ENCODE measurements around the gene EFCAB14. TPM values are rescaled to one million over a fixed set of nuclear protein-coding genes. Genes with fewer than 3 reads are reported as not detected.
"Not testable (repeated sequence)": the region's sequence is repeated elsewhere in the genome, so short reads cannot be mapped to it uniquely, and the experiment has no call there.

EFCAB14 gene
- total RNA-seq, 8 experiments from 2014 or later, result 14.5 to 56.9 (median 31.0) TPM

GRCh38 chr1:46675549-46676314 lies 43.2 kb downstream of the EFCAB14 start:
- Histone ChIP-seq H3K4me1 (replicated peaks in 1 of 2) (peaks cover 0 to 3% of the 10 kb centered on the region in 2 donors), H3K27ac (no peak overlapping the region), H3K4me3 (no peak overlapping the region)
- in situ Hi-C loops (cut with MboI; ENCODE audit: low pct_unique_long_range_greater_than_20kb in 2 of 9, low sequenced_read_pairs in 9 of 9, unreplicated experiment in 9 of 9), result no loop called here
- no peak for ATAC-seq (replicated peaks in 6 of 8)
- WGBS, 10 experiments, result 57 to 100% (median 88%) methylated on average over 1 of the region's 1 CpG; no CpG with 5 or more reads in 3 of the 10 experiments

GRCh38 chr1:46673749-46674182 lies 45.1 kb downstream of the EFCAB14 start:
- 17 to 78% (median 54%) methylated on average over 1 to 3 of the region's 4 CpGs; no CpG with 5 or more reads in 2 of the 10 experiments for WGBS, 10 experiments
- Histone ChIP-seq H3K27ac (no peak overlapping the region), H3K4me1 (replicated peaks in 1 of 2) (peaks cover 0 to 3% of the 10 kb centered on the region in 2 donors), H3K4me3 (no peak overlapping the region)
- ATAC-seq (replicated peaks in 6 of 8), result peak in 7 of 8 experiments; percentile 50 to 99 (median 97)
- in situ Hi-C loops (cut with MboI; ENCODE audit: low pct_unique_long_range_greater_than_20kb in 2 of 9, low sequenced_read_pairs in 9 of 9, unreplicated experiment in 9 of 9), result no loop called here

- no peak for ATAC-seq (replicated peaks in 6 of 8)
- peaks cover 0 to 3% of the 10 kb centered on the region in 2 donors for H3K4me1 ChIP-seq (replicated peaks in 1 of 2)
- in situ Hi-C loops (cut with MboI; ENCODE audit: low pct_unique_long_range_greater_than_20kb in 2 of 9, low sequenced_read_pairs in 9 of 9, unreplicated experiment in 9 of 9), result no loop called here
- no peak overlapping the region for H3K27ac ChIP-seq
- WGBS, 10 experiments, result 8 to 90% (median 49%) methylated on average over 2 to 7 of the region's 8 CpGs; no CpG with 5 or more reads in 2 of the 10 experiments
- H3K4me3 ChIP-seq, result no peak overlapping the region
Observed at GRCh38 chr1:46672696-46673095, 46.2 kb downstream of the EFCAB14 start.

GRCh38 chr1:46671554-46671953 lies 47.4 kb downstream of the EFCAB14 start, which contains the start of gene TEX38:
Gene TEX38, plus strand, starts transcription at chr1:46671854. Its CDS starts 81 bp downstream, at chr1:46671935.
- in situ Hi-C loops (cut with MboI; ENCODE audit: low pct_unique_long_range_greater_than_20kb in 2 of 9, low sequenced_read_pairs in 9 of 9, unreplicated experiment in 9 of 9), result no loop called here
- Histone ChIP-seq H3K27ac (no peak within 1 kb of the TSS), H3K4me3 (no peak within 1 kb of the TSS), H3K4me1 (replicated peaks in 1 of 2) (peaks cover 8 to 11% of the 10 kb centered on the region in 2 donors)
- 71 to 100% (median 90%) methylated on average over 1 to 3 of the region's 3 CpGs; no CpG with 5 or more reads in 4 of the 10 experiments for WGBS, 10 experiments
- ATAC-seq (replicated peaks in 6 of 8), result no peak

- in situ Hi-C loops (cut with MboI; ENCODE audit: low pct_unique_long_range_greater_than_20kb in 2 of 9, low sequenced_read_pairs in 9 of 9, unreplicated experiment in 9 of 9), result no loop called here
- Histone ChIP-seq H3K27ac (no peak overlapping the region), H3K4me1 (replicated peaks in 1 of 2) (peaks cover 9 to 10% of the 10 kb centered on the region in 2 donors), H3K4me3 (no peak overlapping the region)
- WGBS, 10 experiments, result 87 to 100% (median 100%) methylated on average over 1 of the region's 1 CpG; no CpG with 5 or more reads in 3 of the 10 experiments
- ATAC-seq (replicated peaks in 6 of 8), result no peak
Observed at GRCh38 chr1:46670134-46670533, 48.8 kb downstream of the EFCAB14 start.

- peaks cover 9 to 10% of the 10 kb centered on the region in 2 donors for H3K4me1 ChIP-seq (replicated peaks in 1 of 2)
- peak within 1 kb of the TSS; percentile 75 to 99 (median 92) for H3K4me3 ChIP-seq
- peak within 1 kb of the TSS; percentile 33 to 78 for H3K27ac ChIP-seq
- in situ Hi-C loops (cut with MboI; ENCODE audit: low pct_unique_long_range_greater_than_20kb in 2 of 9, low sequenced_read_pairs in 9 of 9, unreplicated experiment in 9 of 9), result no loop called here
- 0 to 57% (median 3%) methylated on average over 2 to 12 of the region's 96 CpGs; no CpG with 5 or more reads in 2 of the 10 experiments for WGBS, 10 experiments
- ATAC-seq (replicated peaks in 6 of 8), result peak; percentile 86 to 93 (median 91)
Observed at GRCh38 chr1:46667782-46668760, 50.8 kb downstream of the EFCAB14 start, which contains the start of gene ATPAF1. Gene ATPAF1, minus strand, starts transcription at chr1:46668364. Its CDS starts 42 bp downstream, at chr1:46668322.

- WGBS, 10 experiments, result 0 to 100% (median 31%) methylated on average over 1 to 2 of the region's 2 CpGs; no CpG with 5 or more reads in 3 of the 10 experiments
- in situ Hi-C loops (cut with MboI; ENCODE audit: low pct_unique_long_range_greater_than_20kb in 2 of 9, low sequenced_read_pairs in 9 of 9, unreplicated experiment in 9 of 9), result no loop called here
- H3K4me3 ChIP-seq, result no peak overlapping the region
- no peak for ATAC-seq (replicated peaks in 6 of 8)
- no peak overlapping the region for H3K27ac ChIP-seq
- H3K4me1 ChIP-seq (replicated peaks in 1 of 2), result peaks cover 9 to 10% of the 10 kb centered on the region in 2 donors
Observed at GRCh38 chr1:46665983-46666382, 52.9 kb downstream of the EFCAB14 start.

GRCh38 chr1:46662919-46663318 lies 56.0 kb downstream of the EFCAB14 start:
- H3K27ac ChIP-seq; ATAC-seq (replicated peaks in 6 of 8); H3K4me3 ChIP-seq; in situ Hi-C loops (cut with MboI; ENCODE audit: low pct_unique_long_range_greater_than_20kb in 2 of 9, low sequenced_read_pairs in 9 of 9, unreplicated experiment in 9 of 9): not testable (repeated sequence)
- H3K4me1 ChIP-seq (replicated peaks in 1 of 2), result peaks cover 9 to 10% of the 10 kb centered on the region in 2 donors
- no CpG with 5 or more reads among the region's 5 CpGs for WGBS, 10 experiments

- H3K4me3 ChIP-seq; H3K27ac ChIP-seq; in situ Hi-C loops (cut with MboI; ENCODE audit: low pct_unique_long_range_greater_than_20kb in 2 of 9, low sequenced_read_pairs in 9 of 9, unreplicated experiment in 9 of 9); ATAC-seq (replicated peaks in 6 of 8); H3K4me1 ChIP-seq (replicated peaks in 1 of 2): not testable (repeated sequence)
- WGBS, 10 experiments, result 80 to 100% (median 94%) methylated on average over 1 to 5 of the region's 5 CpGs; no CpG with 5 or more reads in 1 of the 10 experiments
Observed at GRCh38 chr1:46660116-46660515, 58.8 kb downstream of the EFCAB14 start.

GRCh38 chr1:46659307-46659870 lies 59.5 kb downstream of the EFCAB14 start:
- Histone ChIP-seq H3K4me1 (replicated peaks in 1 of 2) (no peaks in the 10 kb centered on the region), H3K4me3 (no peak overlapping the region), H3K27ac (no peak overlapping the region)
- 70 to 100% (median 94%) methylated on average over 1 to 2 of the region's 2 CpGs; no CpG with 5 or more reads in 1 of the 10 experiments for WGBS, 10 experiments
- ATAC-seq (replicated peaks in 6 of 8), result no peak
- in situ Hi-C loops (cut with MboI; ENCODE audit: low pct_unique_long_range_greater_than_20kb in 2 of 9, low sequenced_read_pairs in 9 of 9, unreplicated experiment in 9 of 9), result no loop called here

- WGBS, 10 experiments, result 60 to 100% (median 100%) methylated on average over 1 of the region's 1 CpG; no CpG with 5 or more reads in 4 of the 10 experiments
- no peak overlapping the region for H3K27ac ChIP-seq
- ATAC-seq (replicated peaks in 6 of 8), result no peak
- in situ Hi-C loops (cut with MboI; ENCODE audit: low pct_unique_long_range_greater_than_20kb in 2 of 9, low sequenced_read_pairs in 9 of 9, unreplicated experiment in 9 of 9), result no loop called here
- no peaks in the 10 kb centered on the region for H3K4me1 ChIP-seq (replicated peaks in 1 of 2)
- no peak overlapping the region for H3K4me3 ChIP-seq
Observed at GRCh38 chr1:46657775-46658174, 61.1 kb downstream of the EFCAB14 start.

- ATAC-seq (replicated peaks in 6 of 8), result no peak
- 80 to 100% (median 92%) methylated on average over 1 to 2 of the region's 2 CpGs; no CpG with 5 or more reads in 4 of the 10 experiments for WGBS, 10 experiments
- no peak overlapping the region for H3K27ac ChIP-seq
- no peaks in the 10 kb centered on the region for H3K4me1 ChIP-seq (replicated peaks in 1 of 2)
- in situ Hi-C loops (cut with MboI; ENCODE audit: low pct_unique_long_range_greater_than_20kb in 2 of 9, low sequenced_read_pairs in 9 of 9, unreplicated experiment in 9 of 9), result no loop called here
- no peak overlapping the region for H3K4me3 ChIP-seq
Observed at GRCh38 chr1:46656643-46657042, 62.3 kb downstream of the EFCAB14 start.

Measured in motor neuron (in vitro differentiated cells).